Hair follicle dermal papilla cell (primary cell): ENCODE data around the gene LCNL1. TPM values are rescaled to one million over a fixed set of nuclear protein-coding genes. Genes with fewer than 3 reads are reported as not detected.

Source experiments
- total RNA-seq: library from RNA; depleted of rRNA; stranded (reverse); fragments of >200 nt; gene quantifications from 2 replicates; pipeline ENCODE4 v1.2.3, GENCODE V29; 2012

The LCNL1 gene
- 2.4 and 3.5 TPM in 2 replicates for total RNA-seq

GRCh38 chr9:136982232-136983051 is at the start of gene LCNL1:
TSS of gene LCNL1 (plus strand) at chr9:136982993. CDS start at chr9:136983587, 594 bp downstream.

GRCh38 chr9:136944519-136945332 is 38.1 kb upstream of the LCNL1 start, which contains the start of the genes C8G and FBXW5:
TSS of gene C8G (plus strand) at chr9:136945243. CDS start at chr9:136945321, 78 bp downstream.
TSS of gene FBXW5 (minus strand) at chr9:136944738. CDS start at chr9:136944083, 655 bp downstream.

DNA sequence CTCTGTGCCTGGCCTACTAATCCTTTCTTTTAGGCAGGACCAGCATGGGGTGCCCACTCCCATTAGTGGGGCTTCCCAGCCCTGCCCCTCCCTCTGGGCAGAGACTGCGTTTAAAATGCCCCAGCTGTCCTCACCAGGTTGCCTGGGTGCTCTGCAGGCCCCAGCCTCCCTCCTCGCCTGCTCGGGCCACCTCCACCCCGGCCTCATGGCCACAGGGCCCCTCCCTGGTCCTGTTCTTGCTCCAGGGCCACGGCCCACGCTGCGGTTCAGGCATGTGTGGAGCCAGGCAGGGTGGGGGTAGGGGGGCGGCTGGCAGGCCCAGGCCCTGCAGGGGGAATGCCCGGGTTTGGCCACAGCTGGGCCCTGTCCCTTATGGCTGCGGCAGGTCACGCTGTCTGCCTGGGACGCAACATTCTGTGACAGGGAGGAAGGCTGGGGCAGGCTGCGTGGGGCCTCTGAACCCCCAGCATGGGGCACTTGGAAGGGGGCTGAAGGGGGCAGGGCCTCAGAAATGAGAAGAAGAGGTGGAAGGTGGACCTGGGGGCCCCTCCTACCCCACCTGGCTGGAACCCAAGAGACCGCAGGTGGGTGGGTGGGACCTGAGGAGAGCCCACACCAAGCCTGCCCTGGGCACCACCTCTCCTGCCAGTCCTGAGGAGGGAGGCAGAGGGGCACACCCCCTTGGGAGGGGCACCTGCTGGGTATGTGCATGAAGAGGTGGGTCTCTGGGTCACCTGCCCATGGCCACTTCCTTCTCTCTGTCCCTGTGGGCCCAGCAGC is 31.1 kb upstream of the LCNL1 start, which contains the start of gene LCN12:
Gene LCN12, plus strand, starts transcription at position 733 of the 780 bp plus-strand sequence. CDS start 55 bp downstream, outside the sequence.

GRCh38 chr9:136977223-136977622 is 5.6 kb upstream of the LCNL1 start, which contains the start of gene PTGDS:
TSS of gene PTGDS (plus strand) at chr9:136977504. CDS start at chr9:136977579, 75 bp downstream.

DNA sequence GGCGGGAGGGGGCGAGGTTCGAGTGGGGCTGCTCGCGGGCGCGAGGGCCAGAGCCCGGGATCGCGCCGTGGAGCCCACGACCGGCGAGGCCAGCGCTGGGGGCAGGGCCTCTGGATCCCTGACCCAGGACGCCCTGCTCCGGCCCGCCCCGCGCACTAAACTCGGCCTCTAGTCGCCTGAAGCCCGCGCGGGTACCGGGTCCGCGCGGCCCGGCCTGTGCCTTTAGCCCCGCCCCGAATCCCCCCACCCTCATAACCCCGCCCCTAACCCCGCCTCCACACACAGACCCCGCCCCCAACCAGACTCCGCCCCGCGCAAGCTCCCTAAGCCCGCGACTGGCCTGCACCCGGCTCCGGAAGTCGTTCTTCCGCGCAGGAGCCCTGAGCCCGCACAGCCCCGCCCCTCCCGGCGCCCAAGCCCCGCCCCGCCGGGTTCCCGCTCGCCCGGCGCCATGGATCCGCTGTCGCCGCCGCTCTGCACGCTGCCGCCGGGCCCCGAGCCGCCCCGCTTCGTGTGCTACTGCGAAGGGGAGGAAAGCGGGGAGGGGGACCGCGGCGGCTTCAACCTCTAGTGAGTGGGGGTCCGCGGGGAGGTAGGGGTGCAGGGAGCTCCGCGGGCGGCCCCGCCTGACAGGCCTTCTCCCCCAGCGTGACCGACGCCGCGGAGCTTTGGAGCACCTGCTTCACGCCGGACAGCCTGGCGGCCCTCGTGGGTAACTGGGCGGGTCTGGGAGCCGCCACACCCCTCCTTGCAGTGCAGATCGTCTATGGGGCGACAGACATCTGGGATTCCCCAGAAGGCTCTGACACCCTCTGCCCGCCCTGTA is 9.4 kb downstream of the LCNL1 start, which contains the start of gene PAXX:
Gene PAXX, plus strand, starts transcription at position 430 of the 826 bp plus-strand sequence. Its CDS starts 22 bp downstream, at position 452.

GRCh38 chr9:136996361-136997292 is 13.8 kb downstream of the LCNL1 start, which contains the start of gene CLIC3:
TSS of gene CLIC3 (minus strand) at chr9:136996568. CDS start at chr9:136996543, 25 bp downstream.

DNA sequence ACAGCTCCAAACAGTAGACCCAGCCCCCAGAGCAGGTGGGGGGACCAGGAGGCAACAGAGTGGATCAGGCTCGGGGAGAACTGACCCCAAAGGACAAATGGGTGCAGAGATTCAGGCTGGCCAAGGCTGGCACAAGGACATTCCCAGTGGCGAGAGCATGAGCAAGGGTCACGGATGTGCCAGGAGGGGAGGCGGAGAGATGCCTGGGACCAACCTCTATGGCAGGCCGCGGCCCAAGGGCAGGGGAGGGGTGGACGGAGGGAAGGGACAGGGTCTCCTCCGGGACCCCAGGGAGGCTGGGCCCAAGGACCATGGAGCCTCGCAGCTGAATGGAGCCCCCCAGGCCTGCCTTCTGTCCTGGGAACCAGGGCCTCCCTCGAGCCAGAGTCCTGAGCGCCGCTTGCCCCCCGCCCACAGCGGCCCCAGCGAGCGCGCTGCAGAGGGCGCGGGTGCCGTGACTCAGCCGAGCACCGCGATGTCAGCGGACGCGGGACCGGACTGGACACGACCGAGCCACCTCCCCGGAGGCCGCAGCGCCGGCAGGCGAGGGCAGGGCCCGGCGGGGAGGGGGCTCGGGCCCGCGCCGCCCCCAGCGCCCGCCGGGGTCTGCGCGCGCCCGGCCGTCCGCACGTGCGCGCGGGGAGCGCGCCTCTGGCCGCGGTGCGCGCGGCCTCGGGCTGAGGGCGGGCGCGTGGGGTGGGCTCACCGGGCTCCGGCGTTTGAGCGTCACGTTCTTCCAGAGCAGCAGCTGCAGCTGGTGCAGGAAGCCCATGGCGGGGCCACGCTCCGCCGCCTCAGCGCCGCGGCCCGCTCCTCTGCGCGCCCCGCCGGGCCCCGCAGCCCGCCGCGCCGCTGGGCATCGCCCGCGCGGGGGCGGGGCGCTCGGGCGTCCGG is 44.8 kb downstream of the LCNL1 start, which contains the start of gene ABCA2:
Gene ABCA2, minus strand, starts transcription at position 869 of the 894 bp plus-strand sequence. Its CDS starts 97 bp downstream, at position 772.

DNA sequence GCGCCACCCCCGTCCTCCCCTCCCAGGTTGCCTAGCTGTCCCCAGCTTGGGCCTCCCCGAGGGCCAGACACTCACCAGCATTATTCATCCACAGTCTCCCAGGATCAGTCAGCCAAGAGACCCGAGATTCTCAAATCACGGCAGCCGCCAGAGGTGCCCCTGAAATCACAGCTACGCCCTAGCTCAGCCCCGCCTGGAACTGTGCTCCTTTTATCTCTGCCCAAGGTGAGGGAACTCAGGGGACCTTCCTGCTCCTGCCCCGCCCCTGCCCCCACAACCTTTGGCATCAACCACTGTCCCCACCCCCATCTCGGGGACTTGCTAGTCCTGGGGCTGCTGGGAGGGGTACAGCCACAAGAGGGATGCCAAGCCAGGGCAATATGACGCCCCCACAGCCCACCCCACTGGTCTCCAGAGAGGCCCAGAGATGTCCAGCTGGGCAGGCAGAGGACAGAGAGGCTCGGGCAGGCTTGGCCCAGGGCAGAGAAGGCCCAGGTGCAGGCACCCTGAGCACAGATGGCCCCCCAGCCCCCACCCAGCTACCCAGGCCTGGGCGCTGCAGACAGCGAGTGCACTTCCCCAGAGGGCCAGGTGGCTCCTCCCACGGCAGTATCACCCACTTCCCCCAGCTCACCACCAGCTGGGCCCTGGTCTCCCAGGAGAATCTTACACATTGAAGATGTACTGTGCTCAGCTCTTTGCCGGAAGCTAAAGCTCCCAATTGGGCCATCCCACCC is 49.3 kb downstream of the LCNL1 start, which contains the start of gene FUT7:
Gene FUT7, minus strand, starts transcription at position 185 of the 737 bp plus-strand sequence. Its CDS starts 97 bp downstream, at position 88.

Other genes starting within 250 kb of the LCNL1 start
- not detected in 2 replicates for gene LCN10, start 240.1 kb upstream of the LCNL1 start, total RNA-seq
- not detected in 2 replicates for gene LCN6, start 234.5 kb upstream of the LCNL1 start, total RNA-seq
- not detected in 2 replicates for gene LCN8, start 224.8 kb upstream of the LCNL1 start, total RNA-seq
- not detected in 2 replicates for gene LCN15, start 218.5 kb upstream of the LCNL1 start, total RNA-seq
- gene TMEM141, start 191.6 kb upstream of the LCNL1 start, total RNA-seq = 28.6 and 32.7 TPM in 2 replicates
- 0.16 and 0.73 TPM in 2 replicates for gene CCDC183, start 186.7 kb upstream of the LCNL1 start, total RNA-seq
- gene RABL6, start 175.0 kb upstream of the LCNL1 start, total RNA-seq = 83.5 and 85.7 TPM in 2 replicates
- 0.85 and 0.97 TPM in 2 replicates for gene AJM1, start 140.5 kb upstream of the LCNL1 start, total RNA-seq
- 49.8 and 55.1 TPM in 2 replicates for gene PHPT1, start 133.6 kb upstream of the LCNL1 start, total RNA-seq
- 1.1 and 1.9 TPM in 2 replicates for gene MAMDC4, start 130.6 kb upstream of the LCNL1 start, total RNA-seq
- gene EDF1, start 116.7 kb upstream of the LCNL1 start, total RNA-seq = 119 and 175 TPM in 2 replicates
- gene TRAF2, start 96.5 kb upstream of the LCNL1 start, total RNA-seq = 6.6 and 6.8 TPM in 2 replicates
- 133 and 152 TPM in 2 replicates for gene FBXW5, start 38.3 kb upstream of the LCNL1 start, total RNA-seq
- gene C8G, start 37.8 kb upstream of the LCNL1 start, total RNA-seq = 1.1 TPM in 1 of 2 replicates, not detected in the other
- gene LCN12, start 30.7 kb upstream of the LCNL1 start, total RNA-seq = 0.24 TPM in 1 of 2 replicates, not detected in the other
- gene PTGDS, start 5.5 kb upstream of the LCNL1 start, total RNA-seq = 16.9 and 20.2 TPM in 2 replicates
- 7.3 and 8.5 TPM in 2 replicates for gene PAXX, start 9.4 kb downstream of the LCNL1 start, total RNA-seq
- 0.32 and 2.4 TPM in 2 replicates for gene CLIC3, start 13.6 kb downstream of the LCNL1 start, total RNA-seq
- 11.9 and 15.1 TPM in 2 replicates for gene ABCA2, start 45.2 kb downstream of the LCNL1 start, total RNA-seq
- not detected in 2 replicates for gene FUT7, start 49.1 kb downstream of the LCNL1 start, total RNA-seq
- gene NPDC1, start 63.2 kb downstream of the LCNL1 start, total RNA-seq = 4.7 and 6.9 TPM in 2 replicates
- not detected in 2 replicates for gene ENTPD2, start 71.1 kb downstream of the LCNL1 start, total RNA-seq
- 1.6 and 1.8 TPM in 2 replicates for gene SAPCD2, start 87.6 kb downstream of the LCNL1 start, total RNA-seq
- 32.5 and 40.4 TPM in 2 replicates for gene UAP1L1, start 94.5 kb downstream of the LCNL1 start, total RNA-seq
- 81.1 and 82.9 TPM in 2 replicates for gene MAN1B1, start 104.0 kb downstream of the LCNL1 start, total RNA-seq
- gene DPP7, start 131.7 kb downstream of the LCNL1 start, total RNA-seq = 68.4 and 81.5 TPM in 2 replicates
- 0.12 TPM in 1 of 2 replicates, not detected in the other for gene GRIN1, start 156.2 kb downstream of the LCNL1 start, total RNA-seq
- not detected in 2 replicates for gene LRRC26, start 187.1 kb downstream of the LCNL1 start, total RNA-seq
- gene TMEM210, start 189.1 kb downstream of the LCNL1 start, total RNA-seq = not detected in 2 replicates
- gene ANAPC2, start 205.6 kb downstream of the LCNL1 start, total RNA-seq = 23.5 and 23.8 TPM in 2 replicates
- gene SSNA1, start 205.7 kb downstream of the LCNL1 start, total RNA-seq = 46.1 and 55.9 TPM in 2 replicates
- gene TPRN, start 217.7 kb downstream of the LCNL1 start, total RNA-seq = 8.9 and 9.4 TPM in 2 replicates
- 32.1 and 32.4 TPM in 2 replicates for gene TMEM203, start 222.7 kb downstream of the LCNL1 start, total RNA-seq
- gene NDOR1, start 222.7 kb downstream of the LCNL1 start, total RNA-seq = 5.1 and 6.8 TPM in 2 replicates
- 0.16 and 0.85 TPM in 2 replicates for gene RNF208, start 239.2 kb downstream of the LCNL1 start, total RNA-seq
- 0.32 and 0.73 TPM in 2 replicates for gene CYSRT1, start 242.2 kb downstream of the LCNL1 start, total RNA-seq
- gene RNF224, start 244.5 kb downstream of the LCNL1 start, total RNA-seq = 0.16 TPM in 1 of 2 replicates, not detected in the other
- under 0.01 TPM in 1 of 2 replicates, not detected in the other for gene SLC34A3, start 247.9 kb downstream of the LCNL1 start, total RNA-seq